GM21360 (cell line): ENCODE results near the gene DIAPH2.

Source experiments
- ATAC-seq: cut with Tn5 transposase; IDR thresholded peaks from one replicate; pipeline ENCODE4 v1.9.1; 2021; ENCODE audit warnings: mild to moderate bottlenecking, moderate library complexity; ENCODE audit not compliant: unreplicated experiment

Gene DIAPH2

GRCh38 chrX:97039363-97040029, 354.9 kb downstream of the DIAPH2 start:
- ATAC-seq: peak; percentile 91

- ATAC-seq: no peak
Observed at GRCh38 chrX:97045470-97045869, 360.8 kb downstream of the DIAPH2 start.

GRCh38 chrX:97046867-97047266, 362.2 kb downstream of the DIAPH2 start:
- no peak for ATAC-seq

- ATAC-seq: no peak
Observed at GRCh38 chrX:97050392-97050791, 365.8 kb downstream of the DIAPH2 start.

- ATAC-seq: no peak
Observed at GRCh38 chrX:97057349-97057909, 372.8 kb downstream of the DIAPH2 start.

- no peak for ATAC-seq
Observed at GRCh38 chrX:97060020-97060419, 375.4 kb downstream of the DIAPH2 start.

- ATAC-seq: no peak
Observed at GRCh38 chrX:97065066-97065465, 380.4 kb downstream of the DIAPH2 start.

- ATAC-seq: no peak
Observed at GRCh38 chrX:97065973-97066372, 381.3 kb downstream of the DIAPH2 start.

- ATAC-seq: no peak
Observed at GRCh38 chrX:97066381-97066780, 381.7 kb downstream of the DIAPH2 start.

- ATAC-seq: no peak
Observed at GRCh38 chrX:97070346-97070745, 385.7 kb downstream of the DIAPH2 start.

GRCh38 chrX:97074400-97074799, 389.8 kb downstream of the DIAPH2 start:
- no peak for ATAC-seq

GRCh38 chrX:97089116-97089515, 404.5 kb downstream of the DIAPH2 start:
- no peak for ATAC-seq

- ATAC-seq: no peak
Observed at GRCh38 chrX:97096385-97096784, 411.7 kb downstream of the DIAPH2 start.

GRCh38 chrX:97102938-97103337, 418.3 kb downstream of the DIAPH2 start:
- no peak for ATAC-seq

- ATAC-seq: no peak
Observed at GRCh38 chrX:97109730-97110129, 425.1 kb downstream of the DIAPH2 start.

- ATAC-seq: no peak
Observed at GRCh38 chrX:97117572-97117971, 432.9 kb downstream of the DIAPH2 start.

- ATAC-seq: no peak
Observed at GRCh38 chrX:97119474-97120109, 434.9 kb downstream of the DIAPH2 start.

GRCh38 chrX:97123001-97123400, 438.4 kb downstream of the DIAPH2 start:
- no peak for ATAC-seq

- no peak for ATAC-seq
Observed at GRCh38 chrX:97126020-97126419, 441.4 kb downstream of the DIAPH2 start.

- ATAC-seq: no peak
Observed at GRCh38 chrX:97132664-97133415, 448.2 kb downstream of the DIAPH2 start.

- ATAC-seq: no peak
Observed at GRCh38 chrX:97145934-97146333, 461.3 kb downstream of the DIAPH2 start.

GRCh38 chrX:97155816-97156215, 471.2 kb downstream of the DIAPH2 start:
- ATAC-seq: no peak
